ENCODE measurements around the gene SPACA4. TPM values are rescaled to one million over a fixed set of nuclear protein-coding genes. Genes with fewer than 3 reads are reported as not detected.

The SPACA4 gene
- polyA plus RNA-seq, 1 donor (not counting 4 experiments of a cell fraction or from before 2014, with no cell fraction given): 0.08 TPM

DNA sequence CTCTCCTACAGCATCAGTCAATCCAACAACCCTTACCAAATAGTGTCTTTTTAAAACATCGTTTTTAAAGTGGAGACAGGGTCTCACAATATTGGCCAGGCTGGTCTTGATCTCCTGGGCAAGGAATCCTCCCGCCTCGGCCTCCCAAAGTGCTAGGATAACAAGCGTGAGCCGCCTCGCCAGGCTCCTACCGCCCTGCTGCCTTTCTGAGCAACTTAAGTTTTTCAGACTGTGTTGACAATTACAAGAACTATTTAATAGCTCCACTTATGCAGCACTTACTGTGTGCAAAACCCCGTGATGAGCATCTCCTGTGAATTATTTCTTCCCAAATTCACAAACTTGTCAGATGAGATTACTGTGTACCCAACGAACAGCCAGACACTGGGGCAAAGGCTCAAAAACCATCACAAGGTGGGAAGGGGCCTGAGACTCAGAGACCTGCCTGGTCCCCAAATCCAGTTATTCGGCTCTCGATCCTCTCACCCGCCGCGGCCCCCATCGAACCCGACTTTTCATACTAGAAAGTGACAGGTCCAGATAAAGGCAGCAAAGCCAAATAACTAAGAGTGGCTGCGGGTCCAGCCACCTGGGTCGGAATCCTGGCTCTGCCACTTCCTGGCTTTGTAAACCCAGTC lies 11.9 kb downstream of the SPACA4 start:
- Histone ChIP-seq H3K79me2 (ENCODE audit: control insufficient read depth, insufficient read depth, low read length) (peaks cover 39% of the 10 kb centered on the region), H3K9me3 (ENCODE audit: control insufficient read depth, low read depth, low read length) (no peaks in the 10 kb centered on the region), H3K4me3 (ENCODE audit: control insufficient read depth in 2 of 3, extremely low read depth in 1 of 3, insufficient read depth in 2 of 3, low read depth in 1 of 3, low read length in 3 of 3) (peak overlapping the region; percentile 79 to 91 (median 87)), H3K4me1 (ENCODE audit: control insufficient read depth, extremely low read depth, insufficient read depth, low read length) (peaks cover 42% of the 10 kb centered on the region), H3K9me1 (ENCODE audit: control insufficient read depth, extremely low read depth, insufficient read depth, low read length) (peaks cover 5% of the 10 kb centered on the region), H2AFZ (ENCODE audit: control insufficient read depth, low read length) (no peak overlapping the region), H3K9ac (ENCODE audit: control insufficient read depth, extremely low read depth, insufficient read depth, low read length) (peak overlapping the region; percentile 98), H4K20me1 (ENCODE audit: control insufficient read depth, extremely low read depth, insufficient read depth, low read length) (peaks cover 32% of the 10 kb centered on the region), H3K27ac (ENCODE audit: control insufficient read depth, insufficient read depth, low read length) (peak overlapping the region; percentile 88), H3K36me3 (ENCODE audit: control insufficient read depth in 2 of 2, extremely low read depth in 1 of 2, insufficient read depth in 2 of 2, low read length in 2 of 2) (peaks cover 20 to 40% of the 10 kb centered on the region in 2 experiments), H3K27me3 (ENCODE audit: control insufficient read depth, extremely low read depth, insufficient read depth, low read length) (no peaks in the 10 kb centered on the region), H3K4me2 (ENCODE audit: control insufficient read depth, extremely low read depth, insufficient read depth, low read depth, low read length) (peak overlapping the region; percentile 95)
- TF ChIP-seq CTCF (optimal IDR thresholded peaks at IDR 0.05 in 1 of 3, IDR thresholded peaks at IDR 0.05 in 1 of 3, conservative IDR thresholded peaks at IDR 0.05 in 1 of 3; ENCODE audit: extremely low read depth in 1 of 3, insufficient read depth in 2 of 3, low read length in 3 of 3) (no peak), EZH2 (IDR thresholded peaks at IDR 0.05; ENCODE audit: low read length) (no peak)
- DNase-seq (ENCODE audit: low read depth, low spot score) (no peak), FAIRE-seq (no peak)
- dilution Hi-C loops (cut with MboI; ENCODE audit: extremely low pct_ligation_motif_present, low sequenced_read_pairs): no loop called here

- no peaks in the 10 kb centered on the region for H3K9me3 ChIP-seq (ENCODE audit: control insufficient read depth, low read depth, low read length)
- H2AFZ ChIP-seq (ENCODE audit: control insufficient read depth, low read length): peak within 1 kb of the TSS; percentile 82
- DNase-seq (ENCODE audit: low read depth, low spot score) (peak; percentile 94), FAIRE-seq (peak; percentile 73)
- H3K9ac ChIP-seq (ENCODE audit: control insufficient read depth, extremely low read depth, insufficient read depth, low read length): peak within 1 kb of the TSS; percentile 98
- H3K27me3 ChIP-seq (ENCODE audit: control insufficient read depth, extremely low read depth, insufficient read depth, low read length): no peaks in the 10 kb centered on the region
- peak within 1 kb of the TSS; percentile 88 for H3K27ac ChIP-seq (ENCODE audit: control insufficient read depth, insufficient read depth, low read length)
- peaks cover 47% of the 10 kb centered on the region for H3K4me1 ChIP-seq (ENCODE audit: control insufficient read depth, extremely low read depth, insufficient read depth, low read length)
- H3K79me2 ChIP-seq (ENCODE audit: control insufficient read depth, insufficient read depth, low read length): peaks cover 39% of the 10 kb centered on the region
- peak within 1 kb of the TSS; percentile 95 for H3K4me2 ChIP-seq (ENCODE audit: control insufficient read depth, extremely low read depth, insufficient read depth, low read depth, low read length)
- H3K4me3 ChIP-seq (ENCODE audit: control insufficient read depth in 2 of 3, extremely low read depth in 1 of 3, insufficient read depth in 2 of 3, low read depth in 1 of 3, low read length in 3 of 3): peak within 1 kb of the TSS; percentile 83 to 91 (median 87)
- peaks cover 5% of the 10 kb centered on the region for H3K9me1 ChIP-seq (ENCODE audit: control insufficient read depth, extremely low read depth, insufficient read depth, low read length)
- peaks cover 32% of the 10 kb centered on the region for H4K20me1 ChIP-seq (ENCODE audit: control insufficient read depth, extremely low read depth, insufficient read depth, low read length)
- dilution Hi-C loops (cut with MboI; ENCODE audit: extremely low pct_ligation_motif_present, low sequenced_read_pairs): no loop called here
- H3K36me3 ChIP-seq (ENCODE audit: control insufficient read depth in 2 of 2, extremely low read depth in 1 of 2, insufficient read depth in 2 of 2, low read length in 2 of 2): peaks cover 20 to 40% of the 10 kb centered on the region in 2 experiments
- no peak for TF ChIP-seq EZH2 (IDR thresholded peaks at IDR 0.05; ENCODE audit: low read length)
- no peak for TF ChIP-seq CTCF (optimal IDR thresholded peaks at IDR 0.05 in 1 of 3, IDR thresholded peaks at IDR 0.05 in 1 of 3, conservative IDR thresholded peaks at IDR 0.05 in 1 of 3; ENCODE audit: extremely low read depth in 1 of 3, insufficient read depth in 2 of 3, low read length in 3 of 3)
Observed at GRCh38 chr19:48618916-48619691, 12.6 kb downstream of the SPACA4 start, which contains the start of the genes RPL18 and SPHK2. Gene RPL18 (minus strand): TSS chr19:48619178. CDS start chr19:48619143, 35 bp downstream. Gene SPHK2 (plus strand): TSS chr19:48619506. CDS start chr19:48620515, 1,009 bp downstream.
